Fibroblast of upper back skin (primary cell): ENCODE data around the gene C11orf97.
"Not testable (repeated sequence)": the region's sequence is repeated elsewhere in the genome, so short reads cannot be mapped to it uniquely, and the experiment has no call there.

Experiments
- DNase-seq: peaks from one replicate; pipeline ENCODE4 v3.0.0-alpha.2; 2013

The C11orf97 gene

DNA sequence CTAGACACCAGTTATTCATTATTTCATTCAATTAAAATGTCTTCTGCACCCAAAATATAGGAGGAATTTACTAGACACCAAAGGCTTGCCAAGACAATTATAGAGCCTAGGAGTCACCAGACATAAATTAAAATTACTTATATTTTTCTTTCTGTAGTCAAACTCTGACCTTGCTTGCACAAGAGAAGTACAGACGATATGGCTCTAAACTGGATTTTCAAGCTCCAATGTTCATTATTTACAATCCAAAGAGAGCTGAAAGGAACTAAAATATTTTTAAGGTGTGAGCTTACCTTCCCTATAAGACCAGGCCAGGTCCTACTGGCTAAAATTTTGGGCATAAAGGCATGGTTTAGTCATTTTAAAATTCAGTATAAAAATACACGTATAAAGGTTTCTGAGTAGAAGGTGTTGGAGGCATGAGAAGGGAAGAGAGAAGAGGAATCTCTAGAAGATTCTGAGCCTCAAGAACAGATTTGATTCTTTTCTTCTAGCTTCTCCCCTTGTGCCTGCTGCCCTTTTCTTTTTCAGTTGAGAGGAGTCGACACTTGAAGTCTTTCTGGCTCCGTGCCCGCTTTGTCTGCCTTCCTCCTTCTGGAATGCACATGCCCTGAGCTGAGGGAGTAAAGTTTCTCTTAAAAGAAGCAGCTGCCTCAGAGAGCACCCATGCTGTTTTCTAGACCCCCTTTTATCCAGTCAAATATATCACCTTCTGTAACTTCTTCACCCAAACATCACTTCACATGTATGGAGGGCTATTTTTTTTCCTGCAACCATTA is 13.5 kb downstream of the C11orf97 start:
- peak; percentile 89 for DNase-seq

DNA sequence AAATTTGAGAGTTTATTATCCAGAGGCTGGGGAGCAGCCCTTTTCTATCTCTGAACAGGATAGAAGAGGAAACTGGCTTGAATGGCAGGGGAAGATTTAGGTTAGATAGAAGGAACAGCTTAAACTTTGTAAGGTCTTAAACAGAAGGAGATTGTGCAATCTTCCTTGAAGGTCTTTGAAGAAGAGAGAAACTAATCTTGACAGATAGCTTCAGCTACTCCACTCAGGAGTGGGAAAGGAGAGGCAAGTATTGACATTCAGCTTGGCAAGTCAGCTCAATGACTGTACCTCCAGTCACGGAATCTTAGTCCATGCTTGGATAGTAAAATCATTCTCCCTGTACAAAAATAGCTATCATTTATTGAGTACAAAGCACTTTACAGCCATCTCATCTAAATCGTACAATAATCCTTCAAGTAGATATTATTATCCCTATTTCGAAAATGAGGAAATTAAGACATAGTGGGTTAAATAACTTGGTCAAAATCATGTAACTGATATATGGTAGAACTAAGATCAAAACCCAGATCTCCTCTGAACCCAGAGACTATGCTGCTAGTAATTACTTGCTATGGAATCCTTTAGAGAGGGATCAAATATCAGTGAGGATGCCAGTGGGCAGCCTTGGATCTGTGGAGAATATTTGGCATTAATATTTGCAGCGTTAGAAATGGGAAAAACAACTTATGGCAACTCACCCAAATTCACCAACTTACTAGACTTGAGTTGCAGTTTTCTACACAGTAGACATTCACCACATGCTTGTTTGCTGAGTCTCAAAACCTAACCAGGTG is 14.6 kb downstream of the C11orf97 start:
- DNase-seq = peak; percentile 24

DNA sequence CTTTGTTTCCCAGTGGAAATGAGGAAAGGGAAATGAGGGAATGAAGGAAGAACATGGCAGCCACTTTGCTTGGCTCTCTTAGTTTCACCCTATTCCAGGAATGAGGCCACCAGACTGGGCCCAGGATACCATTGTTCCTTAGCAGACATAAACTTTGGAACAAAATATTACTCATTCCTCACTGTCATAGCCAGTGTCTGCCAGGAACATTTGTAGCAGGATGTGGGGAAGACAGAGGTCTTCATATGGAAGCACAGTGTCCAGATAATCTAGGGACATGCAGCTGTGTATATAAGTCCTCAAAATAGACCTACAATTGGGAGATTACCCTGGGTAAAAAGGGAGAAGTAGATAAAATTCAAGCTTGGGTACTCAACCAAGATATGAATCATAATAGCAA is 16.3 kb downstream of the C11orf97 start:
- DNase-seq = no peak

DNA sequence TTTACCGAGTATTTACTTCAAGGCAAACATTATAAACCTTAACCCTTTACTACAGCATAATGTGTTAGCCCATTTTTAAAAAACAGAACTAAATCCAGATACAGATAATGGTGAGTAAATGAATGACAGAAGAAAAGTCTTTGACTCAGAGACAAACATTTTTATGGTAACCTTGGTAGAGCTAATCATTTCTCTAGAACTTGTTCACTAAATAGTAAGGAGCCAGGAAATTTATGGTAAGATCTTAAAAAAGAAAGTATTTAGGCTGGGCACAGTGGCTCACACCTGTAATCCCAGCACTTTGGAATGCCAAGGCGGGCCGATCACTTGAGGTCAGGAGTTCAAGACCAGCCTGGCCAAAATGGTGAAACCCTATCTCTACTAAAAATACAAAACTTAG is 19.9 kb downstream of the C11orf97 start:
- DNase-seq = no peak

- DNase-seq = no peak
These were observed 20.9 kb downstream of the C11orf97 start for GRCh38 chr11:94533206-94533605.

- DNase-seq = no peak
These were observed 21.7 kb downstream of the C11orf97 start for GRCh38 chr11:94533696-94534630.

DNA sequence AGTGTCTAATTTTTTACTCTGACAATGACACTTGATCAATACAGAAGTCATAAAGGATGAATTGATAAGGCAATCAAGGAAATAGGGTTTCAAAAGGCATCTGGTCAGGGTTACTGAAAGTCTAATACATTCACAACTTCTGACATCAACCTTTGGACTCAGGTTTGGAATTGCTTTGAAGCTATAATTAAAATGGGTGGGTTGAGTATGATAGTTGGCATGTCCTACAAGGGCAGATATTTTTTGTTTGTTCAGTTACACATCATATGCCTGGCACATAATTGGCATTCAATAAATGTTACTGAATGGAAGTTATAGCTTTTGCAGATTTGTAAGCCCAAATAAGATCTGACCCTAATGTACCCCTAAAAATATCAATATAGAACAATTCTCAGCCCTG is 24.1 kb downstream of the C11orf97 start:
- DNase-seq = no peak

- DNase-seq = peak; percentile 85
These were observed 24.9 kb downstream of the C11orf97 start for GRCh38 chr11:94537031-94537600.

GRCh38 chr11:94539420-94539819 is 27.2 kb downstream of the C11orf97 start:
- DNase-seq = no peak

DNA sequence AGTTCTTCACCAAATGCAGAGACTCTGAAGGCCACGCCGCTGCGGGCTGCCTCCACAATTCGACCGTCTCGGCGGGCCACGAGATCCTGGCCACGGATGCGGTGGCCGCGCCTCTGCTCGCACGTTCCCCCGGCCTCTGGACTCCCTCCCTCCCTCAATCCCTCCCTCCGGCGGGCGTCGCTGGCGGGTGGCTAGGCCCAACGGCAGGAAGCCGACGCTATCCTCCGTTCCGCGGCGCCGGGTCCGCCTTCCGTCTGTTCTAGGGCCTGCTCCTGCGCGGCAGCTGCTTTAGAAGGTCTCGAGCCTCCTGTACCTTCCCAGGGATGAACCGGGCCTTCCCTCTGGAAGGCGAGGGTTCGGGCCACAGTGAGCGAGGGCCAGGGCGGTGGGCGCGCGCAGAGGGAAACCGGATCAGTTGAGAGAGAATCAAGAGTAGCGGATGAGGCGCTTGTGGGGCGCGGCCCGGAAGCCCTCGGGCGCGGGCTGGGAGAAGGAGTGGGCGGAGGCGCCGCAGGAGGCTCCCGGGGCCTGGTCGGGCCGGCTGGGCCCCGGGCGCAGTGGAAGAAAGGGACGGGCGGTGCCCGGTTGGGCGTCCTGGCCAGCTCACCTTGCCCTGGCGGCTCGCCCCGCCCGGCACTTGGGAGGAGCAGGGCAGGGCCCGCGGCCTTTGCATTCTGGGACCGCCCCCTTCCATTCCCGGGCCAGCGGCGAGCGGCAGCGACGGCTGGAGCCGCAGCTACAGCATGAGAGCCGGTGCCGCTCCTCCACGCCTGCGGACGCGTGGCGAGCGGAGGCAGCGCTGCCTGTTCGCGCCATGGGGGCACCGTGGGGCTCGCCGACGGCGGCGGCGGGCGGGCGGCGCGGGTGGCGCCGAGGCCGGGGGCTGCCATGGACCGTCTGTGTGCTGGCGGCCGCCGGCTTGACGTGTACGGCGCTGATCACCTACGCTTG is 31.7 kb downstream of the C11orf97 start, which contains the start of gene FUT4:
FUT4 (plus strand) TSS at position 227 of the 951 bp plus-strand sequence; CDS start at position 440, 213 bp downstream.
- DNase-seq = peak; percentile 81

GRCh38 chr11:94544646-94545263 is 32.5 kb downstream of the C11orf97 start:
- DNase-seq = no peak

DNA sequence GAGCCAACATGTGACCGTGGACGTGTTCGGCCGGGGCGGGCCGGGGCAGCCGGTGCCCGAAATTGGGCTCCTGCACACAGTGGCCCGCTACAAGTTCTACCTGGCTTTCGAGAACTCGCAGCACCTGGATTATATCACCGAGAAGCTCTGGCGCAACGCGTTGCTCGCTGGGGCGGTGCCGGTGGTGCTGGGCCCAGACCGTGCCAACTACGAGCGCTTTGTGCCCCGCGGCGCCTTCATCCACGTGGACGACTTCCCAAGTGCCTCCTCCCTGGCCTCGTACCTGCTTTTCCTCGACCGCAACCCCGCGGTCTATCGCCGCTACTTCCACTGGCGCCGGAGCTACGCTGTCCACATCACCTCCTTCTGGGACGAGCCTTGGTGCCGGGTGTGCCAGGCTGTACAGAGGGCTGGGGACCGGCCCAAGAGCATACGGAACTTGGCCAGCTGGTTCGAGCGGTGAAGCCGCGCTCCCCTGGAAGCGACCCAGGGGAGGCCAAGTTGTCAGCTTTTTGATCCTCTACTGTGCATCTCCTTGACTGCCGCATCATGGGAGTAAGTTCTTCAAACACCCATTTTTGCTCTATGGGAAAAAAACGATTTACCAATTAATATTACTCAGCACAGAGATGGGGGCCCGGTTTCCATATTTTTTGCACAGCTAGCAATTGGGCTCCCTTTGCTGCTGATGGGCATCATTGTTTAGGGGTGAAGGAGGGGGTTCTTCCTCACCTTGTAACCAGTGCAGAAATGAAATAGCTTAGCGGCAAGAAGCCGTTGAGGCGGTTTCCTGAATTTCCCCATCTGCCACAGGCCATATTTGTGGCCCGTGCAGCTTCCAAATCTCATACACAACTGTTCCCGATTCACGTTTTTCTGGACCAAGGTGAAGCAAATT is 33.3 kb downstream of the C11orf97 start:
- DNase-seq = no peak

GRCh38 chr11:94546162-94546470 is 33.9 kb downstream of the C11orf97 start:
- no peak for DNase-seq

- DNase-seq = no peak
These were observed 34.6 kb downstream of the C11orf97 start for GRCh38 chr11:94546886-94547285.

DNA sequence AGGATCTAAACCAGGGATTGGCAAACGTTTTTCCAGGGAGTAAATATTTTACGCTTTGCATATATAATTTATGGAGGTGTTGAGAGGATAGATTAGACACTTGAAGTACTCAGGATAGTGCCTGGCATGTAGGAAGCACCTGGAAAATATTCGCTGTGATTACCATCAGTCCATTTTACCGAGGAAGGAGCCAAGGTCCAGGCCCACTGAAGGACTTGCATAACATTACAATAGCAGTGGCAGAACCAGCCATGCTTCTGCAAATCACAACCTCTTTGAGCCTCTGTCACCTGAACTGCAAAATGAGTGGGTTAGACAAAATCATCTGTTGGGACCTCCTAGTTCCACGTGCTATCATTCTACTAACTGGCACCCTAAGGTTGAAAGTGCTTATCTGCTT is 36.9 kb downstream of the C11orf97 start:
- no peak for DNase-seq

GRCh38 chr11:94550513-94550912 is 38.3 kb downstream of the C11orf97 start:
- DNase-seq = no peak

GRCh38 chr11:94553938-94554337 is 41.7 kb downstream of the C11orf97 start:
- peak; percentile 68 for DNase-seq

DNA sequence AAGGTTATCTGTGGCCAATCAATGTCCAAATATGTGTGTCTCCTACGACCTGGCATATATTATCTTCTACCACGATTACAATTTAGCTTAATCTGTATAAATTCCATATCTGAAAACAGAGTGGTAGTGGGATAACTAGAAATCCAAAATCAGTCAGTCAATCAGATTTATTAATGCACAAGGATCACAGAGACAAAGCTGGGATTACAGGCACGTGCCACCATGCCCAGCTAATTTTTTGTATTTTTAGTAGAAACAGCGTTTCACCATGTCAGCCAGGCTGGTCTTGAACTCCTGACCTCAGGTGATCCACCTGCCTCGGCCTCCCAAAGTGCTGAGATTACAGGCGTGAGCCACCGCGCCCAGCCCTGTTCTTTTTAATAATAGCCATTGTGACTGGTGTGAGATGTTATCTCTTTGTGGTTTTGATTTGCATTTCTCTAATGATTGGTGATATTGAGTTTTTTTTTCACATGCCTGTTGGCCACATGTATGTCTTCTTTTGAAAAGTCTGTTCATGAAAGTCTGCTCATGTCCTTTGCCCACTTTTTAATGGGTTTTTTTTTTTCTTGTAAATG is 43.6 kb downstream of the C11orf97 start:
- DNase-seq = not testable (repeated sequence)

GRCh38 chr11:94557421-94557820 is 45.2 kb downstream of the C11orf97 start:
- DNase-seq = peak; percentile 54

DNA sequence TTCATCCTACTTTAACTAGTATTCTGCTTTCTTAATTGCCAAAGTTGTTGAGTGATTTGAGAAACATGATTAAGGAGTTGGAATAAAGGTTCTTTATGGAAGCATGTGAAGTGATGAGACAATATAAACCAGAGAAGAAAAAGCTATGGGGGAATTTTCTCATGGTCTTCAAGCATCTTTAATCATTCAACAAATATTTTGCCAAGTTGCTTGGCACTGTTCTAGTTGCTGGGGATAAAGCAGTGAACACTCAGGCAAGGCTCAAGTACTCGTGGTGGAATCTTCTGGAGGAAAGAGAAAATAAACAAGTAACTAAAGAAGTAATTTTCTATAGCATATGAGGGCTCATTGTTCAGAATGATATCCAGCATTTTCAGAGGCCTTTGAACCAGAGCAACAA is 45.7 kb downstream of the C11orf97 start:
- peak; percentile 36 for DNase-seq
